GM18507 (cell line): ENCODE results near the gene CSMD2.
"Not testable (repeated sequence)": the region's sequence is repeated elsewhere in the genome, so short reads cannot be mapped to it uniquely, and the experiment has no call there.

Experiments
- DNase-seq: peaks from one replicate; pipeline ENCODE4 v3.0.0; 2011; ENCODE audit warnings: low read depth; ENCODE audit not compliant: insufficient read length; ENCODE audit errors: extremely low spot score
- FAIRE-seq: peaks from 2 replicates; lab custom pipeline; 2011; peaks lifted over from hg19 to GRCh38; lab: Jason Lieb, UNC

The CSMD2 gene

DNA sequence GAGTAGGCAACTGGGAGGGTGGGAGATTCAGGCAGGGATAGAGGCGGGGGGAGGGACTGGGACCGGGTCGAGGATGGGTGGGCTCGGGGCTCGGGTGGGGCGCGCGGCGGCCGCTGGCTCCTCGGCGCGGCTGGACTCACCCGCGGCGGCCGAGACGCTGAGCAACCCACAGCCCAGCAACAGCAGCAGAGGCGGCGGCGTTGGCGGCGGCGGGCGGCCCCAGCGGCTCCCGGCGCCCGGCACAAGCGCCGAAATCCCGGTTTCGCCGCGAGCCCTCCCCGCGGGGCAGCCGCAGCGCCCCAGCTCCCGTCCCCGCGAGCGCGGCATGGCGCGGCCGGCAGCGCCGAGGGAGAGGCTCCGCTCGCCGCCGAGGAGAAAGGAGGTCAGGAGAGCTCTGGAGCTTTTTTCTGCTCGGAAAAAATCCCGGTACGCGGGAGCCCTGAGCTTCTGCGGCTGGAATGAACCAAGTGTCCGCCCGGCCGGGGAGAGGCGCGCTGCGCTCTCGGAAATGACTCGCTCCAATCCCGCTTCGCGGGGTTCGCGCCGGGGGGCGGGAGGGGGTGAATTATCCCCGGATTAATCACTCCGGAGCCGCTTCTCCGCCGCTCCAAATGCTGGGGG lies at the start of gene CSMD2:
Gene CSMD2, minus strand, starts transcription at position 460 of the 621 bp plus-strand sequence. Its CDS starts 133 bp downstream, at position 327.
- no peak for FAIRE-seq
- no peak for DNase-seq

GRCh38 chr1:34213956-34214355 lies 48.9 kb upstream of the CSMD2 start:
- FAIRE-seq (no peak), DNase-seq (no peak)

DNA sequence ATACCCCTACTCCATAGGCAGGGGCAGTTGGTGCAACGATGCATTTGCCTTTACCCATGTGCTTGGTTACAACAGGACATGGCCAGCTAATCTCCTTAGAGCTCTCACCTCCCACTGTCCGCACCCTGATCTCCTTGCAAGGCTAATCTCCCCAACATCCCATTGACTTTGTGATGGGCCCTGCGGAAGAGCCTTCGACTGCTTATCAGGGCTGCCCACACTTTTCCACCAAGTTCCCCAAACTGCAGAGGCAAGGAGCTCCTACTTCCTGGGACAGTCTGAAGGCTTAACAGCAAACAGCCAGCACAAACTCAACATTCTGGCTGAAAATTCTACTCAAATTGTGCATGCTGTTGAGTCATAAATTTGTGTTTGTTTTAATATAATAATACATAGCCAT lies 47.6 kb upstream of the CSMD2 start:
- FAIRE-seq, result no peak
- no peak for DNase-seq

GRCh38 chr1:34199927-34200326 lies 34.9 kb upstream of the CSMD2 start:
- FAIRE-seq (no peak), DNase-seq (no peak)

DNA sequence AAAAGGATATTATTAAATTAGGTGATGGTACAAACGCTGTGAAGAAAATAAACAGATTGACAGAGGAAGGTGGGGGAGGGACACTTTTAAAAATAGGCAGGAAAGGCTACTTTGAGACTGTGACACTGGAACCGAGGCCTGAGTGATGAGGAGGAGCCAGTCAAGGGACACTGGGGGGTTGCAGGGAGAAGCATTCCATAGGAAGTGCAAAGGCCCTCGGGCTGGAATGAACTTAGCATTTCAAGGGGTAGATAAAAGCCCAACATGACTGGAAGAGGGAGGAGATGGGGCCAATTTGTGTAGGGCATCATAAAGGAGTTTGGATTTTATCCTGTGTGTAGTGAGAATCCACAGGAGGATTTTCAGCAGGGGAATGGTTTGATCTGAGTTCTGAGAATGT lies 27.6 kb upstream of the CSMD2 start:
- FAIRE-seq, result no peak
- no peak for DNase-seq

- no peak for DNase-seq
- FAIRE-seq, result no peak
These were observed 25.7 kb upstream of the CSMD2 start for GRCh38 chr1:34190692-34191091.

DNA sequence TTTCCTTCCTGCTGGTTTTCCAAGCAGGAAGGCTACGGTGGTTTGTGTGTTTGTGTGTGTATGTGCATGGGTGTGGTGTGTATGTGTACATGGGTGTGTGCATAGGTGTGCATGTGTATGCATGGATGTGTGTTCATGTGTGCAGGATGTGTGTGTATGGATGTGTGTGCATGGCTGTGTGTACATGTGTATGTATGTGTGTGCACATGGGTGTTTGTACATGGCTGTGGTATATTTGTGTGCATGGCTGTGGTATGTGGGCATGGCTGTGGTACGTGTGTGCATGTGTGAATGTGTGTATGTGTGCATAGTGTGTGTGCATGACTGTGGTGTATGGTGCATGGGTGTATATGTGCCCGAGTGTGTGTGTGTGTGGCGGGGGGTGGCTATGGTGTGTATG lies 24.0 kb upstream of the CSMD2 start:
- no peak for DNase-seq
- FAIRE-seq, result no peak

GRCh38 chr1:34188418-34188817 lies 23.4 kb upstream of the CSMD2 start:
- FAIRE-seq (no peak), DNase-seq (no peak)

DNA sequence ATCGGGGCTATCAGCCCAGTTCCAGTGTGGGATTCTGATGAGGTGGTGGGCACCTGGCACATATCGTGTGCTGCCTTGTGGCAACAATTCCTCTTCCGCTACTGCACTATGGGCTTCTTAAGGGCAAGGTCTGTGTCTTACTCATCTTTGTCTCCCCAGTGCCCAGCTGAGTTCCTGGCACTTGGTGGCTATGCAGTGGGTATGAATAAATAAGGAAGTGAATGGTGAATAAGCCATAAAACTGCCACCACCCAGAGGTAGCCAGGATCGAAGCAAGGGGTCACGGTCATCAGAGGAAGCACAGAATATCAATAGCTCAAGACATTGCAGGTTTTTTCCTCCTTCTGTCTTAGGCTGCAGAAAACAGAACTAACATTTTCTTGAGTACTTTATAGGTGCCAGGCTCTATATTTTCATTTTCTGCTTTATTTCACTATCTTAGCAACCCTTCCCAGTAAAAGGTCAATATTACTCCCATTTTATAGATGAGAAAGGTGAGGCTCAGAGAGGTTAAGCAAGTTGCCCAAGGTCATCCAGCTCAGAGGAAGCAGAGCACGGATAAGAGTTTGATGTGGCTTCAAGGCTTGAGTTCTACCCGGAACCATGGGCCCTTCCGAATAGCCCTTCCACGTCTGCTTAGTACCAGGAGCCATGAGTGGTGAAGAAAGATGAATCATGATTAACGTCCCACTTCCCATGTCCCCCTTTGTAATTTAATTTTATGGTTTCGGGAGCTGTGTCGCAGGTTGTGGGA lies 21.9 kb upstream of the CSMD2 start:
- DNase-seq, result no peak
- no peak for FAIRE-seq

- DNase-seq, FAIRE-seq: not testable (repeated sequence)
These were observed 18.4 kb upstream of the CSMD2 start for GRCh38 chr1:34183381-34183780.

DNA sequence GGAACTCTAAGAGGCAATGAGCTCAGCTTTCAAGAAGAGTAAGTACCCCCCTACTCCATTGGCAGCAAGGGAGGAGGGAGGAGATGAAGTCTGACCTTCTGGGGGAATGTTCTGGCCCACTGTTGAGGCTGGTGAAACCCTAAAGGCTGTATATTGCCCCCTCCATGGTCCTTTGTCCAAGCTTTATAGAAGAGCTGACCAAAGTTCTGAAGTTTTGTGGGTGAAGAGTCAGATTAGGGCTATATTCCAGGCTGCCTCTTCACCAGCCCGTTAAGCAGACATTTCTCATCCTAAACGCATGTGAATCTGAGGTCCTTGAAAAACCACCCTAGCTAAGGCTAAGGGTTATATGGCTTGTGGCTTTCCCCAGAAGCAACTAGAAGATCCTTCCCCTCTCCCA lies 13.0 kb upstream of the CSMD2 start:
- FAIRE-seq, result no peak
- DNase-seq, result no peak

- no peak for DNase-seq
- no peak for FAIRE-seq
These were observed 12.0 kb upstream of the CSMD2 start, which contains the start of gene C1orf94 for GRCh38 chr1:34176830-34177603. TSS of gene C1orf94 (plus strand) at chr1:34176907. CDS start at chr1:34177790, 883 bp downstream.

GRCh38 chr1:34175744-34176143 lies 10.7 kb upstream of the CSMD2 start:
- no peak for FAIRE-seq

DNA sequence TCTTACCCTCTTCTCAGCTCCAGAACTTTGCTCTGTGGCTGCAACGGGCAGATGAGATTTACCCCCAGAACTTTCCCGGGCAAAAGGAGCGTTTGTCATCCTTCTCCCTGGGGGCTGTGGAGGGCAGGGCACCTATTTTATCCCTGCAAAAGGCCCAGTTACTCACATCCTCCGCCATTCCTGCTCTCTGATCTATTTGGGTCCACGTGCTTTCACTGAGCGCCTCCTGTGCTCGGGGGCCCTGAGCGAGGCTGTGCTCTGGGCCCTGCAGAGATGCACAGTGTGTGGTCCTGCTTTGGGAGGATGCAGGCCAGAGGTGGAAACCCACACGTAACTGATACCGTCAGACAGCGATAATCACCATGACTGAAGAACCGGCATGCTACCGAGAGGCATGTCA lies 2.4 kb upstream of the CSMD2 start:
- DNase-seq, result no peak
- no peak for FAIRE-seq

More at GRCh38 chr1:34175744-34176143, 10.7 kb upstream of the CSMD2 start:
- DNase-seq, result no peak

GRCh38 chr1:34166625-34167361 lies 1.8 kb upstream of the CSMD2 start:
- DNase-seq, result no peak
- no peak for FAIRE-seq

GRCh38 chr1:34166191-34166624 lies 1.2 kb upstream of the CSMD2 start:
- no peak for FAIRE-seq
- no peak for DNase-seq

GRCh38 chr1:34165422-34165921 lies 442 bp upstream of the CSMD2 start:
- FAIRE-seq (no peak), DNase-seq (no peak)

GRCh38 chr1:34163792-34164731 lies 968 bp downstream of the CSMD2 start:
- FAIRE-seq (no peak), DNase-seq (no peak)
